GM11168 (cell line): ENCODE results near the gene AQP2.

Source experiments
- in situ Hi-C: fragments of 300-500 bp; cut with MboI; formaldehyde crosslinking; loops from one replicate; pipeline ENCODE4 v1.12.0; 2022; ENCODE audit warnings: low sequenced_read_pairs; ENCODE audit not compliant: unreplicated experiment

The AQP2 gene

DNA sequence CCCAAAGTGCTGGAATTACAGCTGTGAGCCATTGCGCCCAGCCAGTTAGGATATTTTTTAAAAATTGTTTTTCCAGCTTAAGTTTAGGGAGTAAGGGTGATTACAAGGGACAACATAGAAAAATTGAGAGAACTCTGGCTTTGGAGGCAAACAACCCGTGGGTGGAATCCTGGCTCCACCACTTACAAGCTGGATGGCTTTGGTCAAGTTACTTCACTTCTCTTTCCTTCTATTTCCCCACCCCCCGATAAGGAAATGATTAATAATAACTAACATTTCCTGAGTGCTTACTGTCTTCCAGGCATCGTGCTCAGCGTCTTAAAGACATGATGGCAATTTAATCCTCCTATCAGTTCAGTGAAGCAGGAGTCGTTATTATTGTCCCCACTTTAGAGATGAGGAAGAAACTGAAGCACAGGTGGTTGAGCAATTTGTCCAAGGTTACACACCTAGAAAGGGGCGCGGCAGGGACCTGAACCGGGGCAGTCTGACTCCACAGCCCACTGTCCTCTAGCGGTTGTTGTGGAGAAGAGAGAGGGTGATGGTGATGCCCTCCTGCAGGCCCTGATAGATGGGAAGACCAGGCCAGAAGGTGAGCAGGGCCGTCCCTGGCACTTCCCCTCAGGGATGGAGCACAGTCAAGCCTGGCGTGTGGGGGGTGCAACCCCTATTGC is 30.2 kb upstream of the AQP2 start:
- in situ Hi-C loops, result no loop called here

- in situ Hi-C loops, result no loop called here
Measured at GRCh38 chr12:49920915-49921286, 29.6 kb upstream of the AQP2 start.

GRCh38 chr12:49921299-49921698 is 29.2 kb upstream of the AQP2 start:
- in situ Hi-C loops, result no loop called here

DNA sequence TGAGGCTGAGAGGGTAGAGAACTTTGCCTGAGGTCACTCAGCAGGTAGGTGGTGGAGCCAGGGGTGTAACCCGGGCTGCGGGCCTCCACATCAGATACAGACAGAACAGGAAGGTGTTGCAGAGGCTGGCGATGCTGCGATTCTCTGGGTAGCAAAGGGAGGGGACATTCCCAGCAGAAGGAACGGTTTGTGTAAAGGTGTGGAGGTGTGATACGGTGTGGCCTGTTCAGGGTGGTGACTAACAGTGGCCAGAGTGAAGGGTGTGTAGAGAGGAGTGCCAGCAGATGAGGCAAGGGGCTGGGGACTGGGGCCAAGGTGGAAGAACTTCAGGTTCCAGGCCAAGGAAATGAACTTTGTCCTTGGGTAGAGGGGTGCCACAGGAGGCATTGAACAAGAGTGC is 28.6 kb upstream of the AQP2 start:
- in situ Hi-C loops, result no loop called here

DNA sequence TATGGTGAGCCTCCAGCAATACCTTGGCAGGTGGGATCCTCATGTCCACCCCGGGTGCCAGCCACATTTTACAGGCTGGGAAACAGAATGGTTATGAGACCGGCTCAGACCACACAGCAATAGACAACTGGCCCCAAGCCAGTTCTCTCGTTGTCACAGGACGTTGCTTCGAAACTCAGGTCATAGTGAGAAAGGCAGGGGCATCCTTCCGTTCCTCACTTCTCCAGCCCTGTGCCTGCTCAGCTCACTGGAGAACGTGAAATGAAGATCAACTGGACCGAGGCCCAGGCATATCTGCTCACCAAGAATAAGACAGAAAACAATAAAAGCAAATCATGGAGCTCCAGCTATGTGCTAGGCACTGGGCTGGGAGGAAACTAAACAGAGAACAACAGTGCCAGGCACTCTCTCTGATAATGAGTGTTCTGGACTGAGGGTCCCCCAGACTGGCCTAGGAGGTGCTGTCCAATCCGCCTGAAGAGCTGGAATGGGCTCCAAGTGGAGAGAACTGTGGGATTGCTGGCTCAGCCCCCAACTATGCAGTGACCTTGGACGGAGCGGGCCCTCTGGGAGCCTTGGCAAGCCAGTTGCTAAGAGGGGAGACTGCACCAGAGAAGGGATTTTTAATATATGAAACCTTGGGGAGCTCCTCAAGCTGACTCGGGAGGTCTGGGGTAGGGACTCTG is 28.0 kb upstream of the AQP2 start:
- in situ Hi-C loops, result no loop called here

DNA sequence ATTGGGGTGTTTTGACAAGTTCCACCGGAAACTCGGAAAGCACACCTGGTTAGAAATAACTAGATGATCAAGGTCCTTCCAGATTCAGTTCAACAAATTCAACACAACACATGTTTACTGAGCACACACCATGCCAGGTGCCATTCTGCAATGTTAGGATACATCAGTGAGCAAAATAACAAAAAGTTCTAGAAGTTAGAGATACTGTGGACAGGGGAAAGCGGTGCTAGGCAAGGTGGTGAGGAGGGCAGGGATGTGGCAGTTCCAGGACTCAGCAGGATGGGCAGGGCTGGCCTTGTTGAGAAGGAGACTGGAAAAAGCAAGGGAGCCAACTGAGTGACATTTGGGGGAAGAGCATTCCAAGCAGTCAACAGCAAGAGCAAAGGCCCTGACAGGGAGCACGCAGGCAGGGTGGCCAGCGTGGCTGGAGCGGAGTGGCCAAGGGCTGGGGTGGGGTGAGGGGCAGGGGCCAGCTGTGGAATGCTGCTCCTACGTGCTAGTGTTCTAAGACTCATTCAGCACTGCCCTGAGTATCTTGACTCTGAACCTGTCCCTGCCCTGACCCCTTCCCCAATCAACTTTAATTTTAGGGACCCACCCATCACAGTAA is 27.4 kb upstream of the AQP2 start:
- in situ Hi-C loops, result no loop called here

- in situ Hi-C loops, result no loop called here
Measured at GRCh38 chr12:49923880-49924556, 26.5 kb upstream of the AQP2 start.

DNA sequence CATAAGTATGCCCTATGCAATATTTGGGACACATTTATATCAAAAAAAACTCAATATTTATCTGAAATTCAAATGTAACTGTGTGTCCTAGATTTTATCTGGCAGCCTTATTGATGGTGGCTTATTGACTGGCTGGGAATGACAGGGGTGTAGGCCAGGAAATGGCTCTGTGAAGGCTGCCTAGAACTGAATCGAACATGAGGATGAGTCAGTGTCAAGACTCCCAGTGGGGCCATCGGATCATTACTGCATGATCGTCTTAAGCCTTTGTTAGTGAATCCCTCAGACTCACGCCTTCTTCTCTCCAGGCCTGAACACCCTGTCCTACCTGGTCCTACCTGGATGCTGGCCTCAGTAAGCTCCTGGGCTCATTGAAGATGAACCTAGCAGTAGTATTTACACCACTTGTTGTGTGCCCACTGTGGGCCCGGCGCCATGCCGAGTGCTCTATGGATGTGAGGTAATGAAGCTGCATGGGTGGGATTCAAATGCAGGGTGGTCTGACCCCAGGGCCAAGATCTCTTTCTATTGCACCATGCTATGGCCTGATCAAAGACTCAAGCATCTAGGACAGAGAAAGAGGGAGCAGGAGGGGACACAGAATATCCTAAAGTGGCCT is 25.8 kb upstream of the AQP2 start:
- in situ Hi-C loops, result no loop called here

DNA sequence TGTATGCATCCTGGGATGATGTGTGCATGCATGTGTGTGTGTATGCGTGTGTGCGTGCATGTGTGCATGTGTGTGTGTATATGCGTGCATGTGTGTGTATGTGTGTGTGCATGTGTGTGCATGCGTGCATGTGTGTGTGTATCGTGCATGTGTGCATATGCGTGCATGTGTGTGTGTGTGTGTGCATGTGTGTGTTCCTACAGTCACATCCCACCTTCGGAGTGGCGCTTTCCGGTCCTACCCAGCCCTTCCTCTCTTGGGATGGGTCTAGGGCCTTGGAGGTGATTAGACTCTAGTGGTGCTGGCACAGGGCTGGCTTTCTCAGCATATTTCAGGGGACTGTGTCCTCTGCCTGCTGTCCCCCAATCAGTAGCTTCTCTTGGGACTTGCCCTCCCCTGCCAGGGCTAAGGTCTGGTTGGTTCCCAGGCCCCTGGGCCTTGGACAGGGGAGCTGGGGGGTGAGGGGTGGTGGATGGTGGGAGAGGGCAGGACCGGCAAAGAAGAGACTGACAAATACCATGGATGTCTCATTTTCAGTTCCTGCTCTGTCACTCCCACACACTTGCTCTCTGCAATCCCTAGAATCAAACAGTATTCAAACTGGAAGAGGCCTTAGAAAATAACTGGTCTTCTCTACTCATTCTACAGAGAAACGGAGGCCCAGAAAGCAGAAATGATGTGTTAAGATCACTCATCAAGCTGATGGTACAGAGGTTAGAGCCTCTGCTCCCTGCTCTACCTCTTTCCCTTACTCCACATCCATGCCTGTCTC is 24.9 kb upstream of the AQP2 start:
- in situ Hi-C loops, result no loop called here

DNA sequence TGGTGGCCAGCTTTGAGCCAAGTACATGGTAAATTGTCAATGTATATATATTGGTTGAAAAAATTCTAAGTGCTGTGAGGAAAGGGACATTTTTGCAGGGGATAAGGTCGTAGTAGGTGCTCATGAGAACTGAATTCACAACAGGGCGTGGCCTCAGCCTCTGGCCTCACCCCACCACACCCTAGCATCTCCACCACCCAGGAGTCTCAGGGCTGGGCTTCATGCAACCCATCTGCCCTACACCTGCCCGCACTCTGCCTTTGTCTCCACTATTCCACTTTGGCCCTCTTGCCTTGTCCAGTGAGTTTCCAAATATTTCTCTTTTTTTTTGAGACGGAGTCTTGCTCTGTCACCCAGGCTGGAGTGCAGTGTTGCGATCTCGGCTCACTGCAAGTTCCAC is 22.1 kb upstream of the AQP2 start:
- in situ Hi-C loops, result no loop called here

DNA sequence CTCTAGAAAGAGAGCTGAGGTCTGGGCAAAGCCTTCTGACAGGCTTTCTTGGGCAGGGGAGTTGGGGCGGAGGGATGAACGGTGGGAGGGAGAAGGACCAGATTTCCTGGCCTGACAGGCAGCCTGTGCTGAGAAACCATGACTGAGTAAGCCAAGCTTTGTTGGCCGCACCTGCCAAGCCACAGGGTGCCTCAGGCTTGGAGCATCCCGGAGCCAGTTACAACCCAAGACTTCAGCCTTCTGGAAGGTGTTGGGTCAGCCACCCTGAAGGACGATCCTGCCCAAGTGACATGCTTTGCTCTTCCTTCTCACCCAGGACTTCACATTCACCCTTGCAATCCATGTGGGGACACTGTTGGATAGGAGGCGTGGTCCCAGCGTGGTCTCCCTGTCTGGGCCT is 21.0 kb upstream of the AQP2 start:
- in situ Hi-C loops, result no loop called here

DNA sequence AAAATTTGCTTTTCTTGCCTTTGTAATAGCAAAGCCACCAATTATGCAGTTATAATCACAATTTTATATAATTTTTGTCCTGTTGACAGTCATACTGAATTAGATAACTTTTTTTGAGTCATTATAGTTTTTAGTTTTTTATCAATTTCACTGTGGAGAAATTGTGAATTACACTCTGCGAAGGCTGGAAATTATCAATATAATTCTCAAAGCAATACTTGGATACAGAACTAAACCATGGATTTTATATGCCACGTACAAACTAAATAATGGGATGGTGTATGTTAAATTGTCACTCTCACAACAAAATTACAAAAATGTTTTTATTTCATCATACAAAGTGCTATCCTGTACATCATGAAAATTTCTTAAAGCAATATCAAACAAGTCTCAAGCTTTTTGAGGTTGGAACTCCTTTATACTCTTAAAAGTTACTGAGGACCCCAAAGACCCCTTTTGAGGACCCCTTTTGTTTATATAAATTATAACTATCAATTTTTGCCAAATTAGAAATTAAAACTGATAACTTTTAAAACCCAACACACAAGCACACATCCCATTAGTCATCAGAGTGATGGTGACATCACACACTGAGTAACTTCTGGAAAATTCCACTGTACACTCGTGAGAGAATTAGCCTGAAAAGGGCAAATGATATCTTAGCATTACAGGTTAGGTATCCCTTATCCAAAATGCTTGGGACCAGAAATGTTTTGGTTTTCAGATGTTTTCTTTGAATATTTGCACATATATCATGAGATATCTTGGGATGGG is 19.8 kb upstream of the AQP2 start:
- in situ Hi-C loops, result no loop called here

GRCh38 chr12:49932023-49932422 is 18.5 kb upstream of the AQP2 start:
- in situ Hi-C loops, result no loop called here

GRCh38 chr12:49932533-49933130 is 17.9 kb upstream of the AQP2 start:
- in situ Hi-C loops, result no loop called here

DNA sequence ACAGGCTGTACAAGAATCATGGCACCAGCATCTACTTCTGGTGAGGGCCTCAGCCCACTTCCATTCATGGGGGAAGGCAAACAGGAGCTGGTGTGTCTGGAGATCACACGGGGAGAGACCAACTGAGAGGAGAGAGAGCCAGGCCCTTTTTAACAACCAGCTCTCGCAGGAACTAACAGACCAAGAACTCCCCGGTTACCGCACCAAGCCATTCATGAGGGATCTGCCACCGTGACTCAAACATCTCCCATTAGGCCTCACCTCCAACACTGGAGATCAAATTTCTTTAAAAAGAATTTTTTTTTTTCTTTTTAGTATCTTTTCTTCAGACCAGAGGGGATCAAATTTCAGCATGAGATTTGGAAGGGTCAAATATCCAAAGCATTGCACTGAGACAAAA is 16.7 kb upstream of the AQP2 start:
- in situ Hi-C loops, result no loop called here

- in situ Hi-C loops, result no loop called here
Measured at GRCh38 chr12:49934505-49934904, 16.0 kb upstream of the AQP2 start.

- in situ Hi-C loops, result no loop called here
Measured at GRCh38 chr12:49936925-49937324, 13.6 kb upstream of the AQP2 start.

DNA sequence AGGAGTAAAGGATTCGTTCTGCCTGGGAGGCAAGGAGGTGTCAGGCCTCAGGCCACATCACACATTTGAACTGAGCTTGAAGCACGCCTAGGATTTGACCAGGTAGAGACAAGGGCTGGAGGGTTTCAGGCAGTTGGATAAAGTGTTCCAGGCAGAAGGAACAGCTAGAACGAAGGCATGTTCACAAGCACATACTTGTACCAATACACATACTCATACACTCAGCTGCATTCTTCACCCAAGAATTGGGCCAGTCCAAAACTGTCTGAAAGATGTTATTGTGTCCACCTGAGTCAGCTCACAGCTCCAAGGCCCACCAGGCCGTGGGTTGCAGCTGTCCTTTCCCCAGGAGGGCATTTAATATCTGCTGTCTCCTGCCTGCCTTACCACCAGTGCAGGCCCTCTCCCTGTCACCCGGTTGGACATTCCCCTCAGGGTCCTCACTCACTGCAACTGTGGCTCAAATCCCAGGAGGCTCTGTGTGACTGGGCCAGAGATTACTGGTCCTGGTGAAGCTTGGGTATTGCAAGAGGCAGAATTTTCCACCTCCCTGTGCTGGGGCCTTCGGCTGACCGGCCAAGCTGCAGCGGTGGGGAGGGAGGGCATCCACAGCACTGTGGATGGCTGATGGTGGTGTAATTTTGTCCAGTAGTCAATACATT is 12.8 kb upstream of the AQP2 start:
- in situ Hi-C loops, result no loop called here
